Keratinocyte (primary cell): ENCODE measurements around the gene EFCAB12.

Experiments used
- EZH2 ChIP-seq: IDR thresholded peaks from one replicate; pipeline ENCODE4 v1.6.1; 2012; ENCODE audit warnings: inconsistent platforms, mild to moderate bottlenecking, low read length, moderate library complexity
- TF ChIP-seq, protein P1 (sequence below), 3 experiments: IDR thresholded peaks in 1 of 3; conservative IDR thresholded peaks in 1 of 3; optimal IDR thresholded peaks in 1 of 3; 2 replicates in 2 of 3; 3 replicates in 1 of 3; pipeline versions ENCODE3 to v1.5.1; 2011; ENCODE audit warnings: low read length in 3 of 3, mild to moderate bottlenecking in 3 of 3, moderate library complexity in 2 of 3, control low read depth in 1 of 3, inconsistent platforms in 1 of 3; ENCODE audit not compliant: insufficient read depth in 2 of 3; ENCODE audit errors: extremely low read depth in 1 of 3

GRCh38 chr3:129353589-129353941 lies 74.9 kb downstream of the EFCAB12 start:
- TF ChIP-seq, protein P1, sequence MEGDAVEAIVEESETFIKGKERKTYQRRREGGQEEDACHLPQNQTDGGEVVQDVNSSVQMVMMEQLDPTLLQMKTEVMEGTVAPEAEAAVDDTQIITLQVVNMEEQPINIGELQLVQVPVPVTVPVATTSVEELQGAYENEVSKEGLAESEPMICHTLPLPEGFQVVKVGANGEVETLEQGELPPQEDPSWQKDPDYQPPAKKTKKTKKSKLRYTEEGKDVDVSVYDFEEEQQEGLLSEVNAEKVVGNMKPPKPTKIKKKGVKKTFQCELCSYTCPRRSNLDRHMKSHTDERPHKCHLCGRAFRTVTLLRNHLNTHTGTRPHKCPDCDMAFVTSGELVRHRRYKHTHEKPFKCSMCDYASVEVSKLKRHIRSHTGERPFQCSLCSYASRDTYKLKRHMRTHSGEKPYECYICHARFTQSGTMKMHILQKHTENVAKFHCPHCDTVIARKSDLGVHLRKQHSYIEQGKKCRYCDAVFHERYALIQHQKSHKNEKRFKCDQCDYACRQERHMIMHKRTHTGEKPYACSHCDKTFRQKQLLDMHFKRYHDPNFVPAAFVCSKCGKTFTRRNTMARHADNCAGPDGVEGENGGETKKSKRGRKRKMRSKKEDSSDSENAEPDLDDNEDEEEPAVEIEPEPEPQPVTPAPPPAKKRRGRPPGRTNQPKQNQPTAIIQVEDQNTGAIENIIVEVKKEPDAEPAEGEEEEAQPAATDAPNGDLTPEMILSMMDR (optimal IDR thresholded peaks at IDR 0.05 in 1 of 3, IDR thresholded peaks at IDR 0.05 in 1 of 3, conservative IDR thresholded peaks at IDR 0.05 in 1 of 3; ENCODE audit: extremely low read depth in 1 of 3, insufficient read depth in 2 of 3, low read length in 3 of 3) = no peak
- no peak for TF ChIP-seq EZH2
